GM23338 (cell line): ENCODE results near the gene KIF20B. TPM values are rescaled to one million over a fixed set of nuclear protein-coding genes. Genes with fewer than 3 reads are reported as not detected.

ENCODE experiments used
- ATAC-seq: fragments of 200-7000 bp; cut with Tn5 transposase; 3 replicates; pipeline ENCODE4 v1.9.1; 2020
- DNase-seq: peaks from one replicate; pipeline ENCODE4 v3.0.0-alpha.2; 2015; ENCODE audit warnings: low spot score
- H2AFZ ChIP-seq: fragments of 200-600 bp; sonication (generic); 2 replicates; pipeline ENCODE4 v1.8.0; 2016; ENCODE audit warnings: antibody characterized with exemption, mild to moderate bottlenecking, moderate library complexity
- H3F3A ChIP-seq: fragments of 200-600 bp; sonication (generic); replicated peaks from 2 replicates; pipeline ENCODE4 v1.8.0; 2017; ENCODE audit warnings: antibody characterized with exemption, mixed run types, low read depth
- H3K27ac ChIP-seq: fragments of 200-600 bp; sonication (generic); 2 replicates; pipeline ENCODE4 v1.6.1; 2016; ENCODE audit warnings: low read depth
- H3K27me3 ChIP-seq: fragments of 200-600 bp; sonication (generic); 2 replicates; pipeline ENCODE4 v1.8.0; 2016; ENCODE audit warnings: mild to moderate bottlenecking, mixed run types, moderate library complexity; ENCODE audit not compliant: insufficient read depth
- H3K36me3 ChIP-seq: fragments of 200-600 bp; sonication (generic); 2 replicates; pipeline ENCODE4 v1.8.0; 2016; ENCODE audit warnings: mild to moderate bottlenecking; ENCODE audit not compliant: insufficient read depth
- H3K4me1 ChIP-seq: fragments of 200-600 bp; sonication (generic); 2 replicates; pipeline ENCODE4 v1.8.0; 2016; ENCODE audit warnings: mild to moderate bottlenecking, moderate library complexity; ENCODE audit not compliant: insufficient read depth
- H3K4me2 ChIP-seq: fragments of 200-600 bp; sonication (generic); 2 replicates; pipeline ENCODE4 v1.7.1; 2017; ENCODE audit warnings: mixed run types
- H3K4me3 ChIP-seq: fragments of 200-600 bp; sonication (generic); 2 replicates; pipeline ENCODE4 v1.6.1; 2016; ENCODE audit warnings: mixed run types
- H3K79me2 ChIP-seq: fragments of 200-600 bp; sonication (generic); replicated peaks from 2 replicates; pipeline ENCODE4 v1.8.0; 2017; ENCODE audit warnings: mild to moderate bottlenecking; ENCODE audit not compliant: insufficient read depth
- H3K9me2 ChIP-seq: fragments of 200-600 bp; sonication (generic); 2 replicates; pipeline ENCODE4 v1.8.0; 2017; ENCODE audit not compliant: insufficient read depth
- H4K20me1 ChIP-seq: fragments of 200-600 bp; sonication (generic); replicated peaks from 2 replicates; pipeline ENCODE4 v1.8.0; 2017; ENCODE audit warnings: mild to moderate bottlenecking; ENCODE audit not compliant: insufficient read depth
- H3K27ac Mint-ChIP-seq: 2 replicates; pipeline ENCODE4 v1.8.0; 2020; ENCODE audit warnings: inconsistent platforms, mild to moderate bottlenecking, moderate library complexity, mixed read lengths
- H3K27me3 Mint-ChIP-seq: 3 replicates; pipeline ENCODE4 v1.8.0; 2022; ENCODE audit warnings: low read depth, mild to moderate bottlenecking, moderate library complexity, mixed read lengths, inconsistent platforms; ENCODE audit not compliant: insufficient read depth, poor library complexity
- H3K36me3 Mint-ChIP-seq: 3 replicates; pipeline ENCODE4 v1.8.0; 2021; ENCODE audit warnings: low read depth, mild to moderate bottlenecking, inconsistent platforms, moderate library complexity, mixed read lengths
- H3K4me1 Mint-ChIP-seq: 3 replicates; pipeline ENCODE4 v1.8.0; 2020; ENCODE audit warnings: mild to moderate bottlenecking, inconsistent platforms, mixed read lengths
- H3K4me3 Mint-ChIP-seq: 3 replicates; pipeline ENCODE4 v1.8.0; 2021; ENCODE audit warnings: moderate library complexity, mild to moderate bottlenecking, inconsistent platforms, mixed read lengths
- H3K9me3 Mint-ChIP-seq: 3 replicates; pipeline ENCODE4 v1.8.0; 2020; ENCODE audit warnings: moderate library complexity, mild to moderate bottlenecking, inconsistent platforms, mixed read lengths
- CTCF ChIP-seq, 2 experiments: fragments of 200-600 bp in 1 of 2; sonication (generic) in 1 of 2; conservative IDR thresholded peaks; 2 replicates each; pipeline versions ENCODE4 v1.5.1 to v1.6.1; 2016 to 2017; ENCODE audit warnings: antibody characterized with exemption in 2 of 2, low read depth in 2 of 2, mild to moderate bottlenecking in 2 of 2, moderate library complexity in 1 of 2
- EZH2phosphoT487 ChIP-seq: fragments of 200-600 bp; sonication (generic); IDR thresholded peaks from one replicate; pipeline ENCODE4 v1.8.1; 2018; ENCODE audit warnings: antibody characterized with exemption; ENCODE audit not compliant: unreplicated experiment
- JUNB ChIP-seq: IDR thresholded peaks from one replicate; pipeline ENCODE4 v1.6.1; 2016; ENCODE audit warnings: antibody characterized with exemption; ENCODE audit not compliant: unreplicated experiment
- NANOG ChIP-seq: IDR thresholded peaks from 2 replicates; pipeline ENCODE4 v1.6.1; 2016; ENCODE audit warnings: antibody characterized with exemption, borderline replicate concordance
- POLR2AphosphoS5 ChIP-seq: IDR thresholded peaks from 2 replicates; pipeline ENCODE4 v1.6.1; 2016; ENCODE audit warnings: antibody characterized with exemption, low read depth
- STAT1 ChIP-seq: IDR thresholded peaks from one replicate; pipeline ENCODE4 v1.6.1; 2016; ENCODE audit warnings: antibody characterized with exemption; ENCODE audit not compliant: unreplicated experiment
- ZNF114 ChIP-seq: fragments of 250-450 bp; sonication (Bioruptor Pico); IDR thresholded peaks from 2 replicates; pipeline ENCODE4 v1.5.0; 2020; ENCODE audit warnings: mild to moderate bottlenecking, moderate library complexity
- ZNF331 ChIP-seq: fragments of 250-450 bp; sonication (Bioruptor Pico); IDR thresholded peaks from 2 replicates; pipeline ENCODE4 v1.5.0; 2020; ENCODE audit warnings: low read depth, mild to moderate bottlenecking, moderate library complexity
- ZNF462 ChIP-seq: fragments of 250-450 bp; sonication (Bioruptor Pico); IDR thresholded peaks from 2 replicates; pipeline ENCODE4 v1.5.0; 2020; ENCODE audit warnings: mild to moderate bottlenecking, moderate library complexity
- polyA plus RNA-seq: library from polyadenylated mRNA; unstranded; fragments of >200 nt; fragmentation: Nextera tagmentation; extraction: Ambion mirVana; gene quantifications from 2 replicates; pipeline ENCODE4 v1.2.1, GENCODE V29; 2016
- total RNA-seq: library from RNA; depleted of rRNA; stranded (reverse); fragments of >200 nt; shearing (Covaris generic); gene quantifications from 2 replicates; pipeline ENCODE4 v1.2.3, GENCODE V29; 2014
- TF ChIP-seq, protein P1 (sequence below): IDR thresholded peaks from one replicate; pipeline ENCODE4 v1.6.1; 2018; ENCODE audit warnings: antibody characterized with exemption; ENCODE audit not compliant: unreplicated experiment

Gene KIF20B
- total and polyA plus RNA-seq, 2 experiments from 2014 or later = 42.7 to 111 TPM

GRCh38 chr10:89692416-89692815 lies 9.0 kb upstream of the KIF20B start (continued):
- TF ChIP-seq, protein P1, sequence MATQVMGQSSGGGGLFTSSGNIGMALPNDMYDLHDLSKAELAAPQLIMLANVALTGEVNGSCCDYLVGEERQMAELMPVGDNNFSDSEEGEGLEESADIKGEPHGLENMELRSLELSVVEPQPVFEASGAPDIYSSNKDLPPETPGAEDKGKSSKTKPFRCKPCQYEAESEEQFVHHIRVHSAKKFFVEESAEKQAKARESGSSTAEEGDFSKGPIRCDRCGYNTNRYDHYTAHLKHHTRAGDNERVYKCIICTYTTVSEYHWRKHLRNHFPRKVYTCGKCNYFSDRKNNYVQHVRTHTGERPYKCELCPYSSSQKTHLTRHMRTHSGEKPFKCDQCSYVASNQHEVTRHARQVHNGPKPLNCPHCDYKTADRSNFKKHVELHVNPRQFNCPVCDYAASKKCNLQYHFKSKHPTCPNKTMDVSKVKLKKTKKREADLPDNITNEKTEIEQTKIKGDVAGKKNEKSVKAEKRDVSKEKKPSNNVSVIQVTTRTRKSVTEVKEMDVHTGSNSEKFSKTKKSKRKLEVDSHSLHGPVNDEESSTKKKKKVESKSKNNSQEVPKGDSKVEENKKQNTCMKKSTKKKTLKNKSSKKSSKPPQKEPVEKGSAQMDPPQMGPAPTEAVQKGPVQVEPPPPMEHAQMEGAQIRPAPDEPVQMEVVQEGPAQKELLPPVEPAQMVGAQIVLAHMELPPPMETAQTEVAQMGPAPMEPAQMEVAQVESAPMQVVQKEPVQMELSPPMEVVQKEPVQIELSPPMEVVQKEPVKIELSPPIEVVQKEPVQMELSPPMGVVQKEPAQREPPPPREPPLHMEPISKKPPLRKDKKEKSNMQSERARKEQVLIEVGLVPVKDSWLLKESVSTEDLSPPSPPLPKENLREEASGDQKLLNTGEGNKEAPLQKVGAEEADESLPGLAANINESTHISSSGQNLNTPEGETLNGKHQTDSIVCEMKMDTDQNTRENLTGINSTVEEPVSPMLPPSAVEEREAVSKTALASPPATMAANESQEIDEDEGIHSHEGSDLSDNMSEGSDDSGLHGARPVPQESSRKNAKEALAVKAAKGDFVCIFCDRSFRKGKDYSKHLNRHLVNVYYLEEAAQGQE = no peak
- no peak for TF ChIP-seq ZNF331 (CRISPR knock-in tag)
- TF ChIP-seq ZNF114 = no peak
- TF ChIP-seq STAT1 = no peak
- TF ChIP-seq POLR2AphosphoS5 = no peak
- no peak for TF ChIP-seq NANOG

GRCh38 chr10:89693176-89693575 lies 8.2 kb upstream of the KIF20B start:
- Histone ChIP-seq H3K79me2 (no peaks in the 10 kb centered on the region), H4K20me1 (no peaks in the 10 kb centered on the region), H3K9me2 (no peaks in the 10 kb centered on the region), H3F3A (no peaks in the 10 kb centered on the region), H3K27ac (no peak overlapping the region), H2AFZ (no peak overlapping the region), H3K27me3 (no peaks in the 10 kb centered on the region), H3K4me1 (peaks cover 4% of the 10 kb centered on the region; the same call in 1 of the 2 replicates), H3K4me2 (no peak overlapping the region), H3K4me3 (no peak overlapping the region), H3K36me3 (no peaks in the 10 kb centered on the region)
- no peak for DNase-seq
- no peak overlapping the region for H3K4me3 Mint-ChIP-seq
- peaks cover 16% of the 10 kb centered on the region for H3K4me1 Mint-ChIP-seq
- H3K27ac Mint-ChIP-seq = no peak overlapping the region
- no peak for ATAC-seq
- H3K27me3 Mint-ChIP-seq = no peaks in the 10 kb centered on the region
- peaks cover 3% of the 10 kb centered on the region; the same call in 1 of the 3 replicates for H3K36me3 Mint-ChIP-seq
- no peaks in the 10 kb centered on the region for H3K9me3 Mint-ChIP-seq
- TF ChIP-seq ZNF331 (CRISPR knock-in tag) = no peak
- TF ChIP-seq POLR2AphosphoS5 = no peak
- TF ChIP-seq CTCF (conservative IDR thresholded peaks at IDR 0.05; ENCODE audit: low read depth in 2 of 2) = no peak
- no peak for TF ChIP-seq EZH2phosphoT487
- TF ChIP-seq JUNB = no peak
- TF ChIP-seq, protein P1 = no peak
- no peak for TF ChIP-seq ZNF114
- TF ChIP-seq ZNF462 = no peak
